Measurements from ENCODE around the gene CAPZB.

The CAPZB gene

DNA sequence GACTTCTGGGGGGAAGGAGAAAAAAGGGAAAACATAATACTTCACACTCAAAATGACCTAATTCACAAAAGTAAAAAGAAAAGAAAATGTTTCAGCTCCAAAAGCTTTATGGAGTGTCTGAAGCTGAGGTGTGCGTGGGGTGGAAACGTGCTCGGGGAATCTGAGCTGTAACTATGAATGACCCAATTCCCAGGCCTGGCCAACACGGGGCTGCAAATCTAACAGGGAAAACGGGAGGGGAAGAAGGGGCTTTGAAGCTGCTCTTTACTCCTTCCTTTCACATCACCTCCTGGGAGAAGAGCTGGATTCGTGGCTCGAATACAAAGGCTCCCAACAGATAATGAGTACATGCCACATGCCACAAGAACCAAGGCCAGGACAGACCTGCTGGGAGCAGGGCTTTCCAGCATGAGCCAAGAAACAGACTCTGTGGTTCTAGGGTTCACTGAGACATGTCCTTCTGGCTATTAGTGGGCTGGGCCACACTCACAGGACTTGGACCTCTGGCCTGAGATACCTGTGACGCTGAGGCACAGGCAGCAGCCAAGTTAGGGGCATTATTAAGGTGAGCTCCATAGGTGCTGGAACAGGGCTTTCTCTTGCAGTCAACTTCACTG is 121.7 kb downstream of the CAPZB start:
- no peak for DNase-seq

DNA sequence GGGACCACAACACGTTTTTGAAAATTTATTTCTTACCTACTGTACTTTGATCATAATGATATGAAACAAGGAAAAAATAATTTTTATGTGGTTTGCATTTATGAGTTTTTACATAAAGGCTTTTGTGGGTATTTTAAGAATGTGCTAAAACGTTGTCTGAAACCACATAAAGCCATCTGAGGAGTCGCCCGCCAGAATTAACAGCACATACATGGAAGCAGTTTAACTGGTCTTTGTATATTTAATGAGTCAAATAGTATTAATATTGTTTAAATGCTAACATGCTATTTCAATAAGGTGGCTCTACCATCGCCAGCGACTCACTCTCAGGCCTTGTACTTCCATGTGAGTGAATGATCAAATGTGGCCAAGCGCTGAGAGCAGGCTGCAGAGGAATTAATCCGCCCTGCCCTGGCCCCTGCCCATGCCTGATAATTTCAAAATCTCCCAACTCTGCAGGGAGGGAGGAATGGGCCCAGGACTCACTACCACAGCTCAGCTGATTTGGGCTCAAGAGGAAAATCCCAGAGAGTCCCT is 123.7 kb downstream of the CAPZB start:
- no peak for DNase-seq

DNA sequence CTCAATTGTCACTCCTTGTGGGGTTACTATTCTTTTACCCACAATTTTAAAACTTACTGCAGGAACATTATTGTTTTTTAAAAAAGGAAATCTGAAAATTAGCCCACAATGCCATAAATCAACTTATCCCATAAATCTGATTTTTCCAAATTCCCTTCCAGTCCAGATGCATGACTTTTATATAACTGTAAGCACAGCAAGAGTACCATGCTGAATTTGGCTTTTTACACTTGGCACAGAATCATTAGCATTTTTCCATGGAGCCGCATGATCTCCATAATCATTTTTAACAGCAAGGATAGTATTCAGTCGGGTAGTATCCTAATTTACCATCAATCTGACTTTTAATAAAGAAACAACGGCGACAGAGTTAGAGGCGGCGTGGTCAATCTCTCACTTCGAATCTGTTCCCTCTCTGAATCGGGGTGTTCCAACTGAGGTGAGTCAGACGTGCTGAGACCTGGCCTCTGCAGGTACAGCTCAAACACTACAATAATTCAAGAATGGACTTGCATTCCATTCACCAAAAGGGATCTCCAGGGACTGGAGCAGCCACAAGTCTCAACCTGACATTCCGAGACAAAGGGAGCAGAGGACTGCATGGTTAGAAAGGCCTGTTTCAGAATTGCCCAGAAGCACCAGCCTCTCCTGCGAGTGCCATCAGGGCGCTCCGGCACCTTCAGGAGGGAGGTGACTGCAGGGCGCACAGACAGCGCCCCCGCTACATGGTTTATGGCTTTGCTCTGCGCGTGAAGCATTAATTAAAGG is 124.3 kb downstream of the CAPZB start:
- DNase-seq, result no peak

DNA sequence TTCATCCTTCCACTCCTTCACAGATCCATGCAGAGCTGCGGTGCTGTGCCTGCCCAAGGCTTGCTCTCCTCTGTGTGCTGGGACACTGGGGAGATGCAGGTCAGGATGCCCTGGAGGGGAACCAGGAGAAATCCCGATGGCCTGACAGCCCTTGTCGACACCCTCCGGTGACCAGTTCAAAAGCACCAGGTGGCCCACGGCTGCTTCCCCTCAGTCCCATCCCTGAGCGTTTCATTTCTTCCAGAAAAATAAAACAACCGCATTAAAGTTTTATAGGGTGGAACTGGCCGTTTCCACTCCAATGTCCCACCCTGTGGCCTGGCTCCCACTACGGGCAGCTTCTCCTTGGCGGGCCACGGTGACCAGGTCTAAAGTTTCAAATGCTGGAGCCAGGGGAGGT is 124.9 kb downstream of the CAPZB start:
- DNase-seq, result no peak

DNA sequence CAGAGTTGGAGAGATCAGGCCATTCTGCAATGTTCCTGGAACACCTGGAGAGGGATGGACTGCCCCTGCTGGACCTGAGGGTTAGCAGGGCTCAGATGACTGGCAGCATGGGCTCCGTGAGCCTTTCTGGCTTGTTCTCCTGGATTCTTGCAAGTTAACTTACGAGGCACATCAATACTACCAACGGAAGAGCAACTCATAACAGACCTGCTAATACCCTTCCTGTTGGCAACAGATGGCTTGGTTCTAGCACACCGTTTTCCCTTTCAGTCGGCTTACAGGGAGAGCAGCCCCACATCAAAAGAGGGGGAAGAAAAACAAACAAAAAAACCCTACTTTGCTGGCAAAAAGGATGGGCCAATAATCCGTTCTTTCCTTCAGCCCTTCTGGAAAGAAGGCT is 125.3 kb downstream of the CAPZB start:
- no peak for DNase-seq

DNA sequence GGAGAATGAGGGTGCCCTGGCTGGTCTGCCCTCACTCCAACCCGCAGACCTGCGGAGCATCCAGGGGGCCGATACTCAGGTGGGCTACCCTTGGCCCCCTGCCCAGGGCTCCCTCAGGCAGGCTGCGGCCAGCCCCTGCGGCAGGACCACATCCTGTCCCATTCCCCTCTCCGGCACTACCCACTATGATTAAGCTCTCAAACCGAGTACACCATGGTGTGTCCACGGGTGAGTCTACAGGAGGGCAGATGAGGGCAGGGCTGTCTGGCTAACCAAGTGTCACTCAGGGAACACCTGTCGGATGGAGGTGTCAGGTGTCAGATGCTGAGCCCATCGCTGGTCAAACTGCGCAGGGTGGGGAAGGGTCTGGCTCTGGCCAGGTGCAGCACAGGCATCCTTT is 126.0 kb downstream of the CAPZB start:
- no peak for DNase-seq

DNA sequence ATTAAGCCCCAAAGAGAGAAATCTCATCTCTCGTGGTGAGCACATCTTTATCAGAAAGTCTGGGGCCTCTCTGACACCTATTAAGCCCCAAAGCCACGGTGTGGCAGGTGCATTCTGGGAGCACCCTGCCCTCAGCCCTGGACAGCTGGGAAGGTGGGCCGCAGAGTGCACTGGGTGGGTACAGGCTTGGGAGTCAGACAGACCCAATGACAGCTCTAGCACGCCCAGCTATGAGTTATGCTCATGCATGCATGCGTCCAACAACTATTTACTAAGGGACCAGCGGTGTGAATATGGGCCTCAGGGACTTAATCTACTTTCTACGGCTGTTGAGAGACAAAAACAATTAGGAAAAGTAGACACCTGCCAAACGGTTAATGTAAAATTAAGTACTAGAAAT is 126.6 kb downstream of the CAPZB start:
- DNase-seq, result no peak

DNA sequence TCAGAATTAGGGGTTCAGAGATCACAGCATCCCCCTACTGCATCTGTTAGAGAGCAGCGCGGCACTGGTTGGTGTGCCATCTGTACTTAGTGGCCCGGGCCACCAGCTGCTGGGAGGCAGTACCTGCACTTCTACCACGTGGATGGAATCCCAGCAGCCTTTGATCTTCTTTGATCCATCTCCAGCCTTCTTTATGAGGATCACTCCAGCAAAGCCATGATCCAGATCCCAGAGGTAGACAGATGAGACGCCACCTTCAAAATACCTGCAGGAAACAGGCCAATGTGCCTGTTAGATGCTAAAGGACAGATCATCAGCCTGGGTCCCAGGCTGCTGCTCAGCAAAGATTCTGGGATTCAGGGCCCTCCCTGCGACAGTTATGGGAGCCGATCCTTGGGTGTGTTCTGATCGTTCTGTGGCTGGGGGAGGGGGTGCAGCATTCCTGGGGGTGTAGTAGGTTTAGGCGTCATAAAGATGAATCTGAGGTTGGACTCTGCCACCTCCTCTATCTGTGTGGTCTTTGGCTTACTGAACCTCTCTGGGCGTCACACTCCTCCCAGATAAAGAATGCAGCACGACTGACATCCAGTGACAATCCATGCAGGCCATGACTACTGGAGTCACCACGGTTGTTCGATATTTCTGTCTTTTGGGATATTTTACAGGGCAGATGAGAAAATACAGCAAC is 127.9 kb downstream of the CAPZB start:
- DNase-seq, result no peak

DNA sequence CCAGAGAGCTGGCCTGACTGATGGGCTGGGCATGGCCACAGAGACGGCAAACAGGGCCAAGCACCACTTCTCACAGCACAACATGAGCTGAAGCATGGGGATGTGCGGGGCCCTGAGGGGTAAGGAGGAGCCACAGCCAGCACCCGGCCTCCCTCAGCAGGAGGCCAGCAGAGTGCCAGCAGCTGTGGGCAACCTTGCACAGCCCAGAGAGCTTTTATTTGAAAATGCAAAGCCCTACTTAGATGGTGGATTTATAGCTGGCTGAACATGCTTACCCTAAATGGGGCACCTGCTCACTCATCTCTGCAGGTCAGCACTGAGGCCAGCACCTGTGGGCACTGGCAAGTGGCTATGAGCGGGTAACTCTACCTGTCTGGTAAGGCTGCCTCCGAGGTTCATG is 129.1 kb downstream of the CAPZB start:
- DNase-seq, result no peak

DNA sequence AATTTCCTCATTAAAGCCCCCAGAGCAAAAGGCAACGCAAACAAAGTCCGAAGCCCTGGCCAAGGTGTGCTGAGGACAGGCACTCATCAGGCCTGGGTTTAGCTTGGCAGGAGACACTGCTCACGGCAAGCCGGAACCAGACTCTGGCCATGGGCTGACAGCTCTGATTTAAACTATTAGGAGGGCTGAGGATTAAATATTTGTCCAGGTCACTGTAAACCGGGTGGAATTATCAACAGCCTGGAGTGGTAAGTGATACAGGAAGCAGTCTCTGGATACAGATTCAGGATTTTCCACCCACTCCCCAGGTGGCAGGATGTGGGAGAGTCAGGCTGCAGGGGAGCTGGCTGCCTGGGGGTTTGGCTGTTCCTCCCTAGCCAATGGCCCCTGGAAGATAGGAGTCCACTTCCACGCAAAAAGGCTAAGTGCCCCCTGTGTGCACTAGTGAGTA is 130.8 kb downstream of the CAPZB start:
- DNase-seq, result no peak

DNA sequence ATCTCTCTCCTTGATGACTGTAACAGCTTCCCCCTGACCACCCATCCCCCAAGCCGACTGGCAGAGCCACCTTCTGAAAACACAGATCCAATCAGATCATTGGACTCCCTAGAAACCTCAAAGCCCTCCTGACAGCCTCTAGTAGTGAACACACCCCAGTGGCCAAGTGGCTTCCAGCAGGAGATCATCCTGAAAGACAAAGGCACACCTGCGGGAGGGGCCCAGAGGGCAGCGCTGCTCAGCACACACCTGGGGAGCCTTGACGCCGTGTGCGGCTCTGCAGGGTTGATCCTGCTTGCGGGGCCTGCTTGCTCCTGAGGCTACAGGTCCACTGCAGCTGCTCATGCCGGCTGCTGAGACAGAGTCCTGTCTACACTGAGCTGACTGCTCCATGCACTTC is 131.7 kb downstream of the CAPZB start:
- DNase-seq, result no peak

DNA sequence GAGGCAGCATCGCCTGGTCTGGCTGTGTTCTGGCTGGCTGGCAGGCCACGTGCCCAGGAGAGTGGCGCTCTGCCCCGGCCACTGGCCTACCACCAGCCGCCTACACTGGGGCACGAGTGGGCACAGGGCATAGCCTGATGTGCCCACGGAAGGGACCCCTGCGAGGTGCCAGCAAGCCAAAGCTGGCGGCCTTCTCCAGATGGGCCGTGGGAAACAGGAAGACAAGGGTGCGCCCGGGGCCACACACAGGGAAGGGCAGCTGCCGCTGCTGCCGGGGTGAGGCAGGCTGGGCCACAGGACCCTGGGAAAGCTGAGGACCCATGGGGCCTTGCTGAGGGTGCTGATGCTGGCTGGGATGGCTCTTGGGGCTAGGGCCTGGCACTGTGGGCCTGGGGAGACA is 132.5 kb downstream of the CAPZB start:
- no peak for DNase-seq

DNA sequence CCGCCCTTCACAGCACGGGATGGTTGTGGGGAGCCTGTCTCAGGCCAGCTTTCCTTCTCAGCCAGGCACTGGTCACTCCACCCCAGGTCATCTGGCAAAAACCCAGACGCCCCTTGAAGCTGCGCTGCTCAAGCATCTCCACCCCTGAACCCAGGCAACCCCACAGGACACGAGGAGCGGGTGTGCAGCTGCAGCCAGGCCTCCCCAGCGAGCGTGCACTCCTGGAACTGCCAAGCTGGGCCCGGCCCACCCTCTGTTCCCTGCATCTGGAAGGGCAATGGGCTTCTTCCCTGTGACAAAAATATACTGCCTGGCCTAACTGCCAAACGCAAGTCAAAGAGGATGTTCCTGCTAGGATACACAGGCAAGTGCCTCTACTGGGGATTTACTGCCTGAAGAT is 133.5 kb downstream of the CAPZB start:
- no peak for DNase-seq

DNA sequence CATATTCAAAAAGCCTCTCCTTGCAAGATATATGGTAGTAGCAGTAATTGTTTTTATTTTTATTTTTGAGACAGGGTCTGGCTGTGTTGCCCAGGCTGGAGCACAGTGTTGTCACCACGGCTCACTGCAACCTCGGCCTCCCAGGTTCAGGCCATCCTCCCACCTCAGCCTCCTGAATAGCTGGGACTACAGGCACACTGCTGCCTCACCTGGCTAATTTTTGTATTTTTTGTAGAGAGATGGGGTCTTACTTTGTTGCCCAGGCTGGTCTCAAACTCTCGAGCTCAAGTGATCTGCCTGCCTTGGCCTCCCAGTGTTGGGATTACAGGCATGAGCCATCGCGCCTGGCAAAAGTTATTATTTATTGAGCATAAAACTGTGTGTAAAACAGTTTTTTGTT is 134.8 kb downstream of the CAPZB start:
- no peak for DNase-seq

DNA sequence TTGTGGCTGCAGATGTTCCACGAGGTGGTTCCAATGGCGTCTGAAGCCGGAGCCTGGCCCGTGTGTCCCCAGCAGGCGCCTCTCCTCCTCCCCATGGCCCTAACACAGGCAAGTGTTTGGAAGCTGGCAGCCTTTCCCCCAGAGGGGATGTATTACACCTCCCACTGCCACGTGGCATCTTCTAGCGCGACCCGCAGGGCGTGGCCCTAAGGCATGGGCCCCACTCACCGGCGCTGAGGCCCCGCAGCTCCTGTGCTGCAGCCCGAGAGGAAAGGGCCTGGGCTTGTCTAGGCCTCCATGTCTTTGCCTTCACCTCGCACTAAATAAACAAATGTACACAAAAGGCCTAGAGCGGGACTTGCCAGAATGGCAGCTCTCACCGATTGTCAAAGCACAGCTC is 135.3 kb downstream of the CAPZB start:
- DNase-seq, result no peak

DNA sequence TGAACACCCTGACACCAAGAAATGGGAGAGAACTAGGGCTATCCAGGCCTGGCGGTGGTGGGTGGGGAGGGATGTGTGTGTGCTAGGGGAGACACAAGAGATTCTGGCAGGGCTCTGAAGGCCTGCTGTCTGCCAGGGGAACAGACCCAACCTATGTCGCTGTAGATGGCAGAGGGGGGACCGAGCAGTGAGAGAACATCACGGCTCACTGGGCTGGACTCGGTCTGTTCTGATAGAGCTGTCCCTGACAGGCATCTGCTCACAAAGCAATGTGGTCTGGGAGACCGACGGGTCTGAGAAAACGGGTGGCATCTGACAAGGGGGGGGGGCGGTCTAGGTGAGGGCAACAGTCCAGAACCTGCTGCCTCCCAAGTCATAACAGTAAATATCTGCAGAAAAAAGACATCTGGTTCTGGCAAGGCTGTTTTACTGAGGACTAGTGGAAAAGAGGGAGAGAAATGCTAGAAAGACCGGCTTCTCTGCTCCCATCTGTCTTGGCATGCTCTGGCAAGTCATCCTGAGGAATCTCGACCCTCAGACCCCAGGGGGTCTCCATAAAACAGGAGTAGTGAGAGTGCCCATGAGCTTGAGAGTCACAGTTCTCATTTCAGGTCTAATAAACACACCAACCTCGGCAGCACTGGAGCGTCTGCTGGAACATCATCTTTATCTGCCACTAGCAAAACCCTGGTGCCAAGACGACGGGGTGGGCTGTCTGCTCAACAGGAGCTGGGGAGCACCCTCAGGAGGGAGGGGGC is 136.7 kb downstream of the CAPZB start:
- DNase-seq, result no peak

DNA sequence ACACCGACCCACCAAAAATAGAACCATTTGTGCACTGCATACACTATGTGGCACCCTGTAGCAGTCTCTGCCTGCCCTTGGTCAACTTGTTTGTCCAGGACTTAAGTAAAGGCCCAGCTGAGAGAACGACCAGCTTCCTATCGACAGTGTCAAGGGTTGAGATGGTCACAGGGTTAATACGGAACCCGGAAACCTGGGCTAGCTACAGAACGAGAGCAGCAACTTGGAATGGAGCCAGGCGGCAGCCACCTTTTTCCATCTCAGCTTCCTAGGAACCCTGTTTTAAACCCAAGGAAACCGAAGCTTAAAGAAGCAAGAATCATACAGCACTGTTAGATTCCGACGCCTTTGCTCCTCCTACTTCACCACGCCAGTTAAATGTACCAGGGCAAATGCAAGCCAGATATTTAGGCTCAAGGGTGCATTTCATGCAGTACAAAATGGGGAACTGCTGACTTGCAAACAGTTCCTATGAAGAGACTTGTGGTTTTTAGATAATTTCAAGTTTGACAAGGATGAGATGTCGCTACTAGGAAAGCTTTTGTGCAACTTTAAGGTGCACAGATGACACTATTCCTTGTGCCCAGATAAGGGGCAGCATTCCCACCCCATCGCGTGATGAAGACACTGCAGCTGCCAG is 137.7 kb downstream of the CAPZB start:
- no peak for DNase-seq

DNA sequence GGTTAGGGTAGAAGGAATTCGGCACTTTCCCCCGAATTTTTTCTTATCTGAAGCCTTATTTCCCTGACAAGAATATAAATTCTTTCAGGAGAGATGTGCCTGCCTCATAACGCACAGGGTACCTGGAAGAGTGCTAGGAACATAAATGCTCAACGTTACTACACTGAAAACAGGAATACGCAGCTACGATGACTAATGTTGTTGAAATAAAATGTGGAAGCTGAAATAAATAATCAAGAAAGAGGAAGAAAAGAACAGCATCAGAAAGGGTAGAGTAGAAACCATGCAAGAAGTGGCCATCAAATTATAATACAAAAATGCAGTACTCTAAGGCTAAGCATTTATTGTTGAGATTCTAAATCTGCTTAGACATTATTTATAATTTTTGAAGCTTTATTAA is 139.3 kb downstream of the CAPZB start:
- DNase-seq, result no peak

DNA sequence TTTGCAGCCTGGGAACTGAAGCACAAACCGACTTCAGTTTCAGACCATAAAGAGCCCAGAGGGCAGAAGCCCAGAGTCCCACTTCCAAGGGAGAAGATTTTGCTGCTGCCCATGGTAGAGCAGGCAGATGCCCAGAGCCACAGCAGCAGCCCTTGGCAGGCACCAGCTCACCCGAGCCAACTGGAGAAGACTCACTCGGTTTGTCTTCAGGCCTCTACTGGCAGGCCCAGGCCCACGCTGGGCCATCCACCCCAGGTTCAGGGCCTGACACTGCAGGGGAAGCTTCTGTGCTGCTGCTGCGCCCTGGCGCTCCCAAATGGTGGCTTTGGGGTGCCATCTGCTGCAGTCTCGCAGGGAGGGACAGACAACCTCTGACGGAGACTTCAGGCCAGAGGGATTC is 139.9 kb downstream of the CAPZB start:
- DNase-seq, result no peak

DNA sequence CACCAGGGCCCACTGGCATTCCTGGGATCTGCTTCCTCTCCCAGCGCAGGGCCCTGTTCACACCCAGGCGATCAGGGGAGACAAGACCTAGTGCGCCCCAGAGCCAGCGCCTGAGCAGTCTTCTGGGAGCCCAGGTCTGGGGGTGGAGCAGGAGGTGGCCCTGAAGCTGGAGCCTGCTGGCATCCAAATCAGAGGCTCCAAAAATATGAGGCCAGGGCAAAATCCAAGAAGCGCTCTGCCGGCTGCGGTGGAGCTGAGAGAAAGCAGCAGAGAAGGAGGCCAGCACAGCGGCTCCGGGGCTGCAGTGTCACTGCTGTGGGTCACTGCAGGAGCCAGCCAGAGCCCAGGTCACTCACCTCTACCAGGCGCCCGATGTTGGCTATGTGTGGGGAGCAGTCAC is 140.5 kb downstream of the CAPZB start:
- no peak for DNase-seq

DNA sequence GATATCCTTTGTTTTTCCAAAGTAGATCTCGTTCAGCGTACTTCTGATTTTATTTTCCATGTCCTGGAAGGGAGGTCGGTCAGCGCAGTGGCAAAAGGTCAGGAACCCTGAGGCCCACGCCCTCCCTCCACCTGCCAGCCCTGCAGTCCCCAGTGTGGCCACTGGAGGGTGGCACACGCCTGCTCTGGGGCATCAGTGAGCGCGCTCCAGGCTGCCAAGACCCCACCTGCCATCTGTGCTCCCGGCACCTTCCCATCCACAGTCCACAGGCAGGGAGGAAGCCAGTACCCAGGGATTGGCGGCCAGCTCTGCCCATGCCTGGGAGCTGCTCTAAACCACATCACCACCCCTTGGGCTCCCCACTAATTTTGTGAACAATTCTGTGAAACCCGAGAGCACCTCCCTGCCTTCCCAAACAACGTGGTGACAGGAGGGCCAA is 140.9 kb downstream of the CAPZB start:
- DNase-seq, result no peak

DNA sequence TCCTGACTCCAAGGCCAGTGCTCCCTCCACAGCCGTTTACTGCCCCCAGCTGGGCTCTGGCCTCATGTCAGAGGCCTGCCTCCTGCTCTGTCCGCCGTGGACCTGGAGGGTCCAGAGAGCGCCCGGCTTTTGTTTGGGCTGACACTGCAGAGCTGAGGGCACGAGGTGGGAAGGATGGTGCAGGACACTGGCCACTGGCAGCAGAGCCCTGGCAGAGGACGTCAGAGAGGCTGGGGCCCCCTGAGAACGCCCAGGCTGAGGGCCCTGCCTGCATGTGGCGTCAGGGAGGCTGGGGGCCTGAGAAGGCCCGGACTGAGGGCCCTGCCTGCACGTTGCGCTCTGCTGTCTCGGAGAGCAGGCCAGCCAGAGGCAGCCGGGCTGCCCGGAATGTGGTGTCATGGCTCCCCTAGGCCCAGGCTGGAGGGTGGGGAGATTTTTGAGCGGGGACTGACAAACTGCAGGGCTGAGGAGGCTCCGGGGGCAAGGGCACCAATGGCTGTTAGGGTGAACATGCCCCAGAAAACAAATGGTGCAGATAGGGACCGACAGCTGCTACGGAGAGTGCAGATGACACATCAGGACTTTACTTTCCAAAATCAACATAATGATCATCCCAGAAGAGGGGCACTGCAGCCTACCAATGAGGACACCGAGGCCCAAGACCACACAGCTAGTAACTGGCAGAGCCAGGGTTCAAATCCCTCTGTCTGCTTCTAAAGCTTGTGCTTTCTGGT is 141.6 kb downstream of the CAPZB start:
- DNase-seq, result no peak

All from right forelimb (tissue), 1 donor.